K562 (cell line): ENCODE measurements around the gene SERPING1. TPM values are rescaled to one million over a fixed set of nuclear protein-coding genes. Genes with fewer than 3 reads are reported as not detected.
A peak's percentile ranks its signal among the peaks of the same experiment; 100 is the strongest.

Experiments
- DNMT1 ChIP-seq: fragments of 450-650 bp; IDR thresholded peaks from 2 replicates; pipeline ENCODE4 v1.6.1; 2016; ENCODE audit warnings: antibody characterized with exemption, mild to moderate bottlenecking
- E2F1 ChIP-seq: sonication (generic); formaldehyde crosslinking; IDR thresholded peaks from 2 replicates; pipeline ENCODE4 v1.8.1; 2023; ENCODE audit warnings: mild to moderate bottlenecking, missing genetic modification reagents, moderate library complexity
- EP300 ChIP-seq: IDR thresholded peaks from 2 replicates; pipeline ENCODE4 v1.6.1; 2012; ENCODE audit warnings: low read length, improper control_type of control experiment
- GTF2B ChIP-seq: IDR thresholded peaks from 2 replicates; pipeline ENCODE4 v1.6.1; 2011; ENCODE audit not compliant: insufficient read length; ENCODE audit errors: extremely low read depth
- HDAC6 ChIP-seq: IDR thresholded peaks from 2 replicates; pipeline ENCODE4 v1.6.1; 2012; ENCODE audit warnings: low read depth, mild to moderate bottlenecking, control low read depth, inconsistent platforms, low read length, moderate library complexity
- HNRNPUL1 ChIP-seq: fragments of 200-400 bp; formaldehyde crosslinking; IDR thresholded peaks from 2 replicates; pipeline ENCODE4 v1.6.1; 2017; ENCODE audit warnings: low read length
- KDM4B ChIP-seq, 2 experiments: fragments of 450-650 bp in 1 of 2; sonication (generic) in 1 of 2; IDR thresholded peaks; 2 replicates each; pipeline ENCODE4 v1.6.1; 2016 to 2017; ENCODE audit warnings: borderline replicate concordance in 2 of 2, antibody characterized with exemption in 1 of 2, low read depth in 1 of 2, mild to moderate bottlenecking in 1 of 2
- PTBP1 ChIP-seq: fragments of 200-400 bp; formaldehyde crosslinking; IDR thresholded peaks from 2 replicates; pipeline ENCODE4 v1.6.1; 2017; ENCODE audit warnings: low read depth, low read length
- RUNX1 ChIP-seq: sonication (generic); IDR thresholded peaks from 2 replicates; pipeline ENCODE4 v1.6.1; 2016; ENCODE audit warnings: antibody characterized with exemption, low read depth
- SREBF1 ChIP-seq: fragments of 150-350 bp; IDR thresholded peaks from 2 replicates; pipeline ENCODE4 v1.6.1; 2014; ENCODE audit warnings: antibody characterized with exemption, low read depth, low read length, borderline replicate concordance
- SRSF1 ChIP-seq: fragments of 200-400 bp; formaldehyde crosslinking; IDR thresholded peaks from 2 replicates; pipeline ENCODE4 v1.6.1; 2017; ENCODE audit warnings: mild to moderate bottlenecking, low read depth, low read length, moderate library complexity
- ZNF609 ChIP-seq: sonication (generic); formaldehyde crosslinking; IDR thresholded peaks from 2 replicates; pipeline ENCODE4 v1.8.1; 2023; ENCODE audit warnings: missing genetic modification reagents, mild to moderate bottlenecking, borderline replicate concordance
- ZNF79 ChIP-seq: fragments of 250-450 bp; sonication (Bioruptor Pico); IDR thresholded peaks from 2 replicates; pipeline ENCODE4 v1.4.0; 2020; ENCODE audit warnings: low read depth, mild to moderate bottlenecking, moderate library complexity
- polyA plus RNA-seq, 8 experiments: library from polyadenylated mRNA; depleted of rRNA in 4 of 8; stranded (reverse) in 5 of 8; unstranded in 3 of 8; fragments of >200 nt; fragmentation: Nextera tagmentation in 2 of 8; fragmentation: Illumina TruSeq in 1 of 8; extraction: Ambion mirVana in 2 of 8; extraction: Trizol in 1 of 8; gene quantifications; 2 replicates each; pipeline versions ENCODE4 v1.2.1 to v1.2.3, GENCODE V29; 2011 to 2014; ENCODE audit warnings: inconsistent platforms in 1 of 8, missing spikeins in 1 of 8
- total RNA-seq, 7 experiments: library from RNA; depleted of rRNA in 6 of 7; stranded (reverse); fragments of >200 nt in 6 of 7; fragmentation: Illumina TruSeq in 2 of 7; extraction: Trizol in 2 of 7; gene quantifications; 2 replicates each; pipeline versions ENCODE4 v1.2.1 to v1.2.3, GENCODE V29; 2011 to 2021; ENCODE audit warnings: low replicate concordance in 1 of 7

The SERPING1 gene
- total and polyA plus RNA-seq, 9 of the 15 experiments (the other 6 are each of a cell fraction or from before 2014, with no cell fraction given) = 0.10 to 1.00 (median 0.21) TPM; not detected in 2

GRCh38 chr11:57647960-57648800, 50.7 kb downstream of the SERPING1 start (continued):
- TF ChIP-seq E2F1 (CRISPR knock-in tag) (0 out of 2 replicates have a peak, but pooled peaks have one; percentile 17), ZNF79 (CRISPR knock-in tag) (no peak), GTF2B (no peak), SRSF1 (no peak), RUNX1 (peak; percentile 90), ZNF609 (CRISPR knock-in tag) (peak; percentile 70; the same call in 1 of the 2 replicates), HNRNPUL1 (no peak), SREBF1 (no peak), HDAC6 (no peak), EP300 (peak; percentile 93), KDM4B (IDR thresholded peaks at IDR 0.05; ENCODE audit: borderline replicate concordance in 2 of 2, low read depth in 1 of 2) (no peak), DNMT1 (no peak), PTBP1 (no peak)
